Calu3 (cell line): ENCODE measurements around the gene PIEZO2. TPM values are rescaled to one million over a fixed set of nuclear protein-coding genes. Genes with fewer than 3 reads are reported as not detected.

Experiments used
- BruUV-seq: library from RNA; stranded (reverse); fragments of 400-500 nt; replicated peaks from 2 replicates; lab custom pipeline; 2021; lab: Mats Ljungman, UMichigan
- CTCF ChIA-PET: fragments of 300-600 bp; sonication (Branson Sonifier 250); formaldehyde crosslinking; loops from one replicate; lab custom pipeline; 2022; ENCODE audit warnings: antibody characterized with exemption; lab: Charles Lee
- DNase-seq: peaks from one replicate; pipeline ENCODE4 v3.0.0; 2022
- H3K27ac Mint-ChIP-seq: one replicate; pipeline ENCODE4 v1.8.0; 2022; ENCODE audit warnings: mixed read lengths; ENCODE audit not compliant: unreplicated experiment
- H3K27me3 Mint-ChIP-seq: one replicate; pipeline ENCODE4 v1.8.0; 2022; ENCODE audit warnings: mixed read lengths; ENCODE audit not compliant: unreplicated experiment
- H3K36me3 Mint-ChIP-seq: one replicate; pipeline ENCODE4 v1.8.0; 2022; ENCODE audit warnings: mild to moderate bottlenecking, moderate library complexity, mixed read lengths; ENCODE audit not compliant: insufficient read depth, unreplicated experiment
- H3K4me1 Mint-ChIP-seq: one replicate; pipeline ENCODE4 v1.8.0; 2022; ENCODE audit warnings: mild to moderate bottlenecking, low read depth, mixed read lengths; ENCODE audit not compliant: unreplicated experiment
- H3K4me3 Mint-ChIP-seq: one replicate; pipeline ENCODE4 v1.8.0; 2022; ENCODE audit warnings: mild to moderate bottlenecking, low read depth, moderate library complexity, mixed read lengths; ENCODE audit not compliant: unreplicated experiment
- H3K9me3 Mint-ChIP-seq: one replicate; pipeline ENCODE4 v1.8.0; 2022; ENCODE audit warnings: low read depth, mixed read lengths; ENCODE audit not compliant: unreplicated experiment
- intact Hi-C: fragments of 100-400 bp; cut with micrococcal nuclease; formaldehyde crosslinking; loops from one replicate; pipeline ENCODE4 v1.10.0; 2022; ENCODE audit not compliant: unreplicated experiment
- total RNA-seq: library from RNA; stranded (reverse); gene quantifications from 2 replicates; pipeline ENCODE4 v1.2.3, GENCODE V29; 2022
- TF ChIP-seq, protein P1 (sequence below): fragments of 200-600 bp; IDR thresholded peaks from one replicate; pipeline ENCODE4 v1.8.0; 2022; ENCODE audit warnings: antibody characterized with exemption; ENCODE audit not compliant: unreplicated experiment

PIEZO2 gene
- total RNA-seq, 1 experiment from 2014 or later = 0.24 TPM

DNA sequence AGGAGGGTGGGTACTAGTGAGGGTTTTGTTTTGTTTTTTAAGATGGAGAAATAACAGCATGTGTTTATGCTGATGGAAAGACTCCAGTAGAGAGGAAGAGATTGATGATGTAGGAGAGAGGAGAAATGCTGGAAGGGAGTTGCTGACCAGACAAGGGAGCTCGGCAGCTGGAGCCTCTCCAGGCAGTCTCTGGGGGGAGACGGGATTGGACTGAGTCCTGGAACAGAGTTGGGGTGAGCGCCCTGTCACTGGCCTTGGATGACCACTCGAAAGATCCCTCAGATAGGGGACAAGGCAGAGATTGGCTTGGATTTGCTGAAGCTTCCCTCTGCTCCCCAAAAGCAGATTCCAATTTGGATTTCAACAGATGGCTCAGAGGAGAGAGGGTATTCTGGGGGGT, 425.9 kb downstream of the PIEZO2 start:
- CTCF ChIA-PET = no interaction called here
- H3K27me3 Mint-ChIP-seq = peaks cover 33% of the 10 kb centered on the region
- no peak overlapping the region for H3K27ac Mint-ChIP-seq
- TF ChIP-seq, protein P1, sequence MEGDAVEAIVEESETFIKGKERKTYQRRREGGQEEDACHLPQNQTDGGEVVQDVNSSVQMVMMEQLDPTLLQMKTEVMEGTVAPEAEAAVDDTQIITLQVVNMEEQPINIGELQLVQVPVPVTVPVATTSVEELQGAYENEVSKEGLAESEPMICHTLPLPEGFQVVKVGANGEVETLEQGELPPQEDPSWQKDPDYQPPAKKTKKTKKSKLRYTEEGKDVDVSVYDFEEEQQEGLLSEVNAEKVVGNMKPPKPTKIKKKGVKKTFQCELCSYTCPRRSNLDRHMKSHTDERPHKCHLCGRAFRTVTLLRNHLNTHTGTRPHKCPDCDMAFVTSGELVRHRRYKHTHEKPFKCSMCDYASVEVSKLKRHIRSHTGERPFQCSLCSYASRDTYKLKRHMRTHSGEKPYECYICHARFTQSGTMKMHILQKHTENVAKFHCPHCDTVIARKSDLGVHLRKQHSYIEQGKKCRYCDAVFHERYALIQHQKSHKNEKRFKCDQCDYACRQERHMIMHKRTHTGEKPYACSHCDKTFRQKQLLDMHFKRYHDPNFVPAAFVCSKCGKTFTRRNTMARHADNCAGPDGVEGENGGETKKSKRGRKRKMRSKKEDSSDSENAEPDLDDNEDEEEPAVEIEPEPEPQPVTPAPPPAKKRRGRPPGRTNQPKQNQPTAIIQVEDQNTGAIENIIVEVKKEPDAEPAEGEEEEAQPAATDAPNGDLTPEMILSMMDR = no peak
- no peak for DNase-seq
- no peak overlapping the region for H3K4me3 Mint-ChIP-seq
- BruUV-seq = no TSS peak
- H3K9me3 Mint-ChIP-seq = no peaks in the 10 kb centered on the region
- peaks cover 5% of the 10 kb centered on the region for H3K36me3 Mint-ChIP-seq
- intact Hi-C loops = no loop called here
- no peaks in the 10 kb centered on the region for H3K4me1 Mint-ChIP-seq

DNA sequence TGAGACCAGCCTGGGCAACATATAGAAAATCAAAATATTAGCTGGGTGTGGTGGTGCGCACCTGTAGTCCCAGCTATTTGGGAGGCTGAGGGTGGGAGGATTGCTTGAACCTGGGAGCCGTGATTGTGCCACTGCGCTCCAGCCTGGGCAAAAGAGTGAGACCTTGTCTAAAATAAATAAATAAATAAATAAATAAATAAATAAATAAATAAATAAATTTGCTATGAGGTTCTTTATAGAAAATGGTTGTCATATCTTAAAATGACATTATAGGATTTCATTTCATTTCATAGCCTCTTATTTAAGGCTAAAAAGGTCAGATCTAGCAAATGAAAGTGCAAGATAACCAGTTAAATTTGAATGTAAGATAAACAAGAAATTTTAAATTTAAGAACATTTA, 430.6 kb downstream of the PIEZO2 start:
- CTCF ChIA-PET = no interaction called here
- Mint-ChIP-seq H3K4me1 (peaks cover 11% of the 10 kb centered on the region), H3K27ac (no peak overlapping the region), H3K27me3 (peaks cover 32% of the 10 kb centered on the region), H3K36me3 (no peaks in the 10 kb centered on the region), H3K4me3 (no peak overlapping the region), H3K9me3 (no peaks in the 10 kb centered on the region)
- DNase-seq = no peak
- no TSS peak for BruUV-seq
- TF ChIP-seq, protein P1 = no peak
- intact Hi-C loops = loop anchor here (10.0 kb wide), 1 partner anchor 154 kb away; no protein-coding TSS in a partner anchor

DNA sequence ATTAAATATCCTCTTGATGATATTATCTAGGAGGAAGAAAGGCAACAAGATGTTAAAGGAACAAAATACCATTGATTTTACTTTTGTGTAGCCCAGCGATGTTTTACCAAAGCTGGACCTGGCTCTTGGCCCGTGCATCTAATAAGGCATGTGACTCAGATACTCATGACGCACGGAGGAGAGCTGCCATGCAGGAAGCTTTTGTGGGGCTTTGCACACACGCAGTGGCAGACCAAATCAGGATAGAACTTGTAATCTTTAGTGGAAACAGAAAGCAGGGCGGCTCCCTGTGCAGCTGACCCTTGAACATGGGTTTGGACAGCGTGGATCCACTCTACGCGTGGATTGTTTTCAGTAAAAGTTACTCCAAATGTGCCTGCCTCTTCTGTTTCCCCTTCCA, 433.6 kb downstream of the PIEZO2 start:
- BruUV-seq = no TSS peak
- Mint-ChIP-seq H3K4me3 (no peak overlapping the region), H3K4me1 (peaks cover 11% of the 10 kb centered on the region), H3K36me3 (no peaks in the 10 kb centered on the region), H3K27ac (peak overlapping the region; percentile 38), H3K9me3 (no peaks in the 10 kb centered on the region), H3K27me3 (peaks cover 7% of the 10 kb centered on the region)
- intact Hi-C loops = loop anchor here (10.0 kb wide), 1 partner anchor 151 kb away; no protein-coding TSS in a partner anchor
- CTCF ChIA-PET = interaction anchor here (0.9 to 1.7 kb wide), 3 partner anchors 11 to 155 kb away, joined by 4 to 5 read pairs (median 4); no protein-coding TSS in a partner anchor
- TF ChIP-seq, protein P1 = no peak
- DNase-seq = peak; percentile 46

DNA sequence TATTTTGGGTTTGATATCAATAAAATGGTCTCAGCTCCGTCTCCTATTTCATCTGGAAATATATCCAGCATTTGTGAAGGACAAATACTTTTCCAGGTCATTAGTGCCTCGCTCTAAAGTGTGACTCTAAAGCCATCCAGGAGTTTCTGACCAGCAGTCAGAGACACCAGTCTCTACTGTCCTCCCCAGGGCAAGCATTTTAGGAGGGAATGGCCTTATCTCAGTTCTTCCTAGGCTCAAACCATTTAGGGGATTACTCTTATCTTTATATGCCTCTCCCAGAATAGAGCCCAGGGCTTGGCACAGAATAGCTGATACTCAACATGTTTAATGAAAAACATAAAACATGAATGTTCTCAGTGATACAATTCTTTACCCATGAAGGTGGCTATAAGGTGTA, 436.0 kb downstream of the PIEZO2 start:
- BruUV-seq = no TSS peak
- Mint-ChIP-seq H3K4me1 (peaks cover 11% of the 10 kb centered on the region), H3K9me3 (no peaks in the 10 kb centered on the region), H3K27ac (no peak overlapping the region), H3K4me3 (no peak overlapping the region), H3K36me3 (no peaks in the 10 kb centered on the region), H3K27me3 (no peaks in the 10 kb centered on the region)
- intact Hi-C loops = loop anchor here (10.0 kb wide), 1 partner anchor 149 kb away; no protein-coding TSS in a partner anchor
- CTCF ChIA-PET = no interaction called here
- no peak for DNase-seq
- TF ChIP-seq, protein P1 = no peak
